ENCODE results near the gene PDGFC.

PDGFC gene

DNA sequence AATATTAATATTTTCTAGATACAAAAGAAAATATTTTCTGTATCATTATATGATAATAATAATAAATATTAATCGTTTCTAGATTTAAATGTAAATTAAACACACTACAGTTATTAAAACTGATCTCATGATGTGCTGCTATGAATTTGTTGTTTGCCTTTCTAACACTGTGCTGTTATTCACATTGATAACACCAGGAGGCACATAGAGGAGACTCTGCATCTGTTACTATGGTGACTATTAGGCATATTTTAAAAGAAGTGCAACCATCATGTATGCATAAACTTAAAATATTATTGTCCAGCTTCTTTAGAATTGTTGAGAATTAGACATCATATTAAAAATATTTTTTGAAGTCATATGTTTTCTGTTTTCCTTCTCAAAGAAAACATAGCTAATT is 11.8 kb upstream of the PDGFC start:
- TF ChIP-seq, protein P1, sequence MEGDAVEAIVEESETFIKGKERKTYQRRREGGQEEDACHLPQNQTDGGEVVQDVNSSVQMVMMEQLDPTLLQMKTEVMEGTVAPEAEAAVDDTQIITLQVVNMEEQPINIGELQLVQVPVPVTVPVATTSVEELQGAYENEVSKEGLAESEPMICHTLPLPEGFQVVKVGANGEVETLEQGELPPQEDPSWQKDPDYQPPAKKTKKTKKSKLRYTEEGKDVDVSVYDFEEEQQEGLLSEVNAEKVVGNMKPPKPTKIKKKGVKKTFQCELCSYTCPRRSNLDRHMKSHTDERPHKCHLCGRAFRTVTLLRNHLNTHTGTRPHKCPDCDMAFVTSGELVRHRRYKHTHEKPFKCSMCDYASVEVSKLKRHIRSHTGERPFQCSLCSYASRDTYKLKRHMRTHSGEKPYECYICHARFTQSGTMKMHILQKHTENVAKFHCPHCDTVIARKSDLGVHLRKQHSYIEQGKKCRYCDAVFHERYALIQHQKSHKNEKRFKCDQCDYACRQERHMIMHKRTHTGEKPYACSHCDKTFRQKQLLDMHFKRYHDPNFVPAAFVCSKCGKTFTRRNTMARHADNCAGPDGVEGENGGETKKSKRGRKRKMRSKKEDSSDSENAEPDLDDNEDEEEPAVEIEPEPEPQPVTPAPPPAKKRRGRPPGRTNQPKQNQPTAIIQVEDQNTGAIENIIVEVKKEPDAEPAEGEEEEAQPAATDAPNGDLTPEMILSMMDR (IDR thresholded peaks at IDR 0.05; ENCODE audit: low read length): no peak
- no peak for TF ChIP-seq EZH2 (IDR thresholded peaks at IDR 0.05; ENCODE audit: borderline replicate concordance, low read length)
- no peak overlapping the region for H2AFZ ChIP-seq (ENCODE audit: low read length)

GRCh38 chr4:156981262-156981769 is 9.7 kb upstream of the PDGFC start:
- no peak for TF ChIP-seq EZH2 (IDR thresholded peaks at IDR 0.05; ENCODE audit: borderline replicate concordance, low read length)
- TF ChIP-seq, protein P1 (IDR thresholded peaks at IDR 0.05; ENCODE audit: low read length): no peak
- Histone ChIP-seq H3K4me2 (ENCODE audit: low read length) (no peak overlapping the region), H3F3A (ENCODE audit: insufficient read depth, low read length) (no peaks in the 10 kb centered on the region), H3K79me2 (ENCODE audit: insufficient read depth, low read length) (no peaks in the 10 kb centered on the region), H4K20me1 (ENCODE audit: insufficient read depth, low read length) (no peaks in the 10 kb centered on the region), H3K9me3 (ENCODE audit: low read length) (no peaks in the 10 kb centered on the region), H3K4me1 (ENCODE audit: insufficient read depth, low read length, severe bottlenecking) (no peaks in the 10 kb centered on the region), H2AFZ (ENCODE audit: low read length) (no peak overlapping the region), H3K36me3 (ENCODE audit: insufficient read depth, low read length) (no peaks in the 10 kb centered on the region), H3K9ac (ENCODE audit: low read length) (no peak overlapping the region), H3K4me3 (ENCODE audit: low read depth, low read length, poor library complexity, severe bottlenecking) (no peak overlapping the region), H3K9me2 (ENCODE audit: low read depth, low read length) (no peaks in the 10 kb centered on the region), H3K27ac (ENCODE audit: low read depth, low read length, poor library complexity, severe bottlenecking) (no peak overlapping the region), H3K27me3 (ENCODE audit: insufficient read depth, low read length) (no peaks in the 10 kb centered on the region)

More for the DNA sequence above, 11.8 kb upstream of the PDGFC start:
- H3F3A ChIP-seq (ENCODE audit: insufficient read depth, low read length): no peaks in the 10 kb centered on the region
- H3K4me1 ChIP-seq (ENCODE audit: insufficient read depth, low read length, severe bottlenecking): no peaks in the 10 kb centered on the region
- H4K20me1 ChIP-seq (ENCODE audit: insufficient read depth, low read length): no peaks in the 10 kb centered on the region
- no peak overlapping the region for H3K4me3 ChIP-seq (ENCODE audit: low read depth, low read length, poor library complexity, severe bottlenecking)
- H3K27me3 ChIP-seq (ENCODE audit: insufficient read depth, low read length): no peaks in the 10 kb centered on the region
- no peaks in the 10 kb centered on the region for H3K36me3 ChIP-seq (ENCODE audit: insufficient read depth, low read length)
- H3K9ac ChIP-seq (ENCODE audit: low read length): no peak overlapping the region
- no peaks in the 10 kb centered on the region for H3K79me2 ChIP-seq (ENCODE audit: insufficient read depth, low read length)
- H3K27ac ChIP-seq (ENCODE audit: low read depth, low read length, poor library complexity, severe bottlenecking): no peak overlapping the region
- H3K9me2 ChIP-seq (ENCODE audit: low read depth, low read length): no peaks in the 10 kb centered on the region
- no peak overlapping the region for H3K4me2 ChIP-seq (ENCODE audit: low read length)
- no peaks in the 10 kb centered on the region for H3K9me3 ChIP-seq (ENCODE audit: low read length)

GRCh38 chr4:156977435-156978160 is 6.0 kb upstream of the PDGFC start:
- Histone ChIP-seq H3K9me3 (ENCODE audit: low read length) (no peaks in the 10 kb centered on the region), H3K79me2 (ENCODE audit: insufficient read depth, low read length) (no peaks in the 10 kb centered on the region), H3K27me3 (ENCODE audit: insufficient read depth, low read length) (no peaks in the 10 kb centered on the region), H3K36me3 (ENCODE audit: insufficient read depth, low read length) (no peaks in the 10 kb centered on the region), H3K9me2 (ENCODE audit: low read depth, low read length) (no peaks in the 10 kb centered on the region), H2AFZ (ENCODE audit: low read length) (no peak overlapping the region), H3K9ac (ENCODE audit: low read length) (no peak overlapping the region), H3K4me1 (ENCODE audit: insufficient read depth, low read length, severe bottlenecking) (no peaks in the 10 kb centered on the region), H3K27ac (ENCODE audit: low read depth, low read length, poor library complexity, severe bottlenecking) (no peak overlapping the region), H3F3A (ENCODE audit: insufficient read depth, low read length) (no peaks in the 10 kb centered on the region), H3K4me3 (ENCODE audit: low read depth, low read length, poor library complexity, severe bottlenecking) (no peak overlapping the region), H4K20me1 (ENCODE audit: insufficient read depth, low read length) (no peaks in the 10 kb centered on the region), H3K4me2 (ENCODE audit: low read length) (no peak overlapping the region)
- TF ChIP-seq, protein P1 (IDR thresholded peaks at IDR 0.05; ENCODE audit: low read length): no peak
- no peak for TF ChIP-seq EZH2 (IDR thresholded peaks at IDR 0.05; ENCODE audit: borderline replicate concordance, low read length)

Measured in OCI-LY1 (cell line).